GM21367 (cell line): ENCODE results near the gene PTPRN2.
"Not testable (repeated sequence)": the region's sequence is repeated elsewhere in the genome, so short reads cannot be mapped to it uniquely, and the experiment has no call there.

Experiments
- ATAC-seq: cut with Tn5 transposase; IDR thresholded peaks from one replicate; pipeline ENCODE4 v1.9.1; 2021; ENCODE audit not compliant: unreplicated experiment

The PTPRN2 gene

DNA sequence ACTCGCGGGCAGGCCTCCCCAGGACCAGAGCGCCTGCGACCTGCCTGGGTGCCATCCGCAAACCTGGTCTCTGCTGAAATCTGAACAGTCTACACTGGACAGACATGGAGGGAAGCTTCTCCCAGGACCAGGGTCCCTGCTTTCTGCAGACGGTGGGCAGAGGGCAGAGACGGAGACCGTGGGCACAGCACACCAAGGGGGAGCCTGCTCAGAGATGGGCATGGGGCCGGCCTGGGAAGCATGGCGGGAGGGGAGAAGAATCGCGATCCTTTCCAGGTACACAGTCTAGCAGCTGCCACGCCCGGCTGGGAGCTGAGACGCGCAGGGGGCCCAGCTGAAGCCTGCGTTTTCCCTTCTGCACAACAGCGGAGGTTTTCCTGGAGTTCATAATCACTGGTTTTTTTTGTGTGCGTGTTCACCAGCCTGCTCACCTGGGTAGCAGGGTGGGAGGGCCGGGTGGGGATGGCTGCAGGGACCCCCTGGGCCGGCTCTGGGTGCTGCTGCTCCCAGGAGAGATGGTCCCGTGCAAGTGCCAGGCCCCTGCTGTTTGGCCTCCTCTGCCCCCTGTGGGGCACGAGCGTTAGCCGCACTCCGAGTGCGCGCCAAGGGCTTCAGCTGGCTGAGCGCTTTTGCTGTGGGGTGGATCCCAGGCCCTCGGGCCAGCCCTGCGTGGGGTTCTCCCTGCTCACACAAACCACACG, 802.0 kb downstream of the PTPRN2 start:
- ATAC-seq, result no peak

DNA sequence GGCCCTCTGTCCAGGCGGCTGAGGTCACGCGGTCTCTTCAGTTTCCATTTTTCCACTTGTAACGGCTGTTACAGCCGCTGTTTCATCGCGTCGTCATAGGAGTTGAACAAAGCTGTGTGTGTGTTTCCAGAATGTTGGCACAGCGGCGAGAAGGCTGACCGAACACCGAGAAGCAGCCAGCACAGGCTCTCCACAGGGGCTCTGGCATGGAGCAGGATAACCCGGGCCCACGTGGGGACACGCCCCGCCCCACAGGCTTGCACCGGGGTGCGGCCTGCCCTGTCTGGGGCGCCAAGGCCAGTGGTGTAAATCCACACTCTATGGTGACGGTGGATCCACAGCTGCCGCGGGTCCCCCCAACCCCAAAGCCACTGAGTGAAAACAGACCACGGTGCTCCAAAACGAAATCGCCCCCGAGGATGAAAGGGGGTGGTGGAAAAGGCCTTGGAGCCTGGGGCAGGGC, 802.6 kb downstream of the PTPRN2 start:
- ATAC-seq, result no peak

DNA sequence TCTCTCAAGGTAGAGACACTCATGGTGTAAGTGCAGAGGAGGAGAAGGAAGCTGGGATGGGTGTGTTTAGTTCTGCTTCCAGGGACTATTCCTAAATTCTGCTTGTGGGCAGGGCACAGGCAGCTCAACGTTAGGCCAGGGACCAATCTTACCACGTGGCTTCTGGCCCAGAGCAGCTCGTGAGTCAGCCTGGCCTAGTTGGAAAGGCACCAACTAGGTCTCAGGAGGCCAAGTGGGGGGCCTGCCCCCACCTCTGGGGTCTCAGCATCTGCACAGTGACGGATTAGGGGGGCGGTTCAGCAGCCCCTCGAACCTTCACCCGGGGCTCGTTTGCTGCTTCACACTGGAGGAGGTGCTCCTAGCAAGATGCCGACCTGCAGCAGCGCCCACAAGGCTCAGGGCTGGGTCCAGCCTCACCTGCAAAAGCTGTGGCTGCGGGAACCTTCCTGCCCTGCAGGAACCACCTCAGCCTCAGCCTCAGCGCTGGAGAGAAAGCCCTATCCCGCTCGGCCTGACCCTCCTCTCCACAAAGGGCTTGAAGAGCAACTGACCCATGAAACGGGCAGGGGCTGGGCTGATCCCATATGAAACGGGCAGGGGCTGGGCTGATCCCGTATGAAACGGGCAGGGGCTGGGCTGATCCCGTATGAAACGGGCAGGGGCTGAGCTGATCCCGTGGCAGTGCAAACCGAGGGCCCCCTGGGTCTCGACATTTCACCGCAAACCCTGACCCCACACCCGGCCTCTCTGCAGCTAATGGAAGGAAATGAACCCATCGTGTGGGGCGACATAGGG, 803.4 kb downstream of the PTPRN2 start:
- no peak for ATAC-seq

DNA sequence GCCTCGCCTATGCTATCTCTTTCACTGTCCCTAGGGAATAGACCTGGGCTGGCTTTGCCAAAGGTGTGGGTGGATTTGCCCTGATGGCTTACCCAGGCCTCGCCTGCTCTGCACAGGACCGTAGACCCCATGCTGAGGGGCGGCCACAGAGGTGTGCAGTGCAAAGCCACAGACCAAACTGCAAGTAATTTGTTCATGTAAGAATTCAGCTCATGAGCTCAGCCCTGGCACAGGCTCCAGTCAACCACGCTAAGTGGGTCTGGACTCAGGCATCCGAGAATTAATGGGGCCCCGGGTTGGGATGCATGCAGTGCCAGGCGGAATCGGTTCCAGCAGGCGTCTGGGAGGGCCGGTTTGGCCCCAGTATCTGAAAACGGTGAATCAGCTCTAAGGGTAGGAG, 805.6 kb downstream of the PTPRN2 start:
- no peak for ATAC-seq

DNA sequence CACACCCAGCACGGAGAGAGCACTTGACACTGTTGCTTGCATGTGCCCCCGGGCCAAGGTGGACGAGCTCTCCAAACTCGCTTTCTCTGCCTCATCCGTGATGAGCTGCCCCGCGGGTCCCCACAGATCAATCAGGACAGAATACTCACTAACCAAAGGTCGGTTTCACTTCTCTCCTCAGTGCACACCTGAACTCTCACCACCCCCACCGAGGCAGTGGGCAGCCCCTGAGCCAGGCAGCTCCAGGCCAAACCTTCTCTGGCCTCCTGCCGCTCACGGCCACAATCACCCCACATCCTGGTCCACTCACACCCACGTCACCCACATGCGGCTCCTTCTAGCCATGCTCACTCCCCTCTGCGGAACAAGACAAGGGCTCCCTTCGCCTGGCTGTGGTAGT, 806.9 kb downstream of the PTPRN2 start:
- no peak for ATAC-seq

DNA sequence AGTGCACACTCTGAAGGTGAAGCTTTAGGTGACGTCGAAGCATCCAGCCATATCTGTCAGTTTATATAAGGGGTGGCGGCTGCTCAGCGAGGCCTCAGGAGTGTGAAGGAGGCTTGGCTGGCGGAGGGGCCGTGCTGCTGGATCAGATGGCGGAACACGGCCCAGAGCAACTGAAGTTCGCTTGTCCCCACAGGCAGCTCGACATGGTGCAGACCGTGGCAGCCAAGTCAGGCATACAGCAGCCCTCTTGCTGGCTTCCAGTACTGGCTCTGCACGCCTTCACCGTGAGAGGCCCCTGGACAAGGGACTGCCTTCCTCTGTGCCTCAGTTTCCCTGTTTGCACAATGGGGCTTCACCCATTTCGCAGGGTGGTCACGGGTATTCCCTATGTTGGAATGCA, 807.3 kb downstream of the PTPRN2 start:
- ATAC-seq, result no peak

DNA sequence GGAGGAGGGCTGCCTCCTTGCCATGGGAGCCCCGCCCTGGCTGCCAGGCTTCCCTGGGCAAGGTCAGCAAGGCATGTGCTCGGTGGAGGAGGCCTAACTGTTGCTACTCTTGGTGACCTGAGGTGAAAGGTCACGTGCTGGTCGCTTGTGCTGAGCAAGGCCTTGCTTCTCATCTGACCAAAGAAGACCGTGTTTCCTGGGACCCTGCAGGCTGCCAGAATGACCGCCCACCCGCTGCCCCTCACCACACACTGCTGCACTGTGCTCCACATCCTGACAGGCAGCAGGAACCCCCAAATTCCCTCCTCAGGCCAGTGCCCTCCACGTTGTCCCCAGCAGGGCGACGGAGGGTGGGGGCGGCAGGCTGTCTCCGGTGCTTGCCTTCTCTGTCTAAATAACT, 808.4 kb downstream of the PTPRN2 start:
- ATAC-seq, result no peak

DNA sequence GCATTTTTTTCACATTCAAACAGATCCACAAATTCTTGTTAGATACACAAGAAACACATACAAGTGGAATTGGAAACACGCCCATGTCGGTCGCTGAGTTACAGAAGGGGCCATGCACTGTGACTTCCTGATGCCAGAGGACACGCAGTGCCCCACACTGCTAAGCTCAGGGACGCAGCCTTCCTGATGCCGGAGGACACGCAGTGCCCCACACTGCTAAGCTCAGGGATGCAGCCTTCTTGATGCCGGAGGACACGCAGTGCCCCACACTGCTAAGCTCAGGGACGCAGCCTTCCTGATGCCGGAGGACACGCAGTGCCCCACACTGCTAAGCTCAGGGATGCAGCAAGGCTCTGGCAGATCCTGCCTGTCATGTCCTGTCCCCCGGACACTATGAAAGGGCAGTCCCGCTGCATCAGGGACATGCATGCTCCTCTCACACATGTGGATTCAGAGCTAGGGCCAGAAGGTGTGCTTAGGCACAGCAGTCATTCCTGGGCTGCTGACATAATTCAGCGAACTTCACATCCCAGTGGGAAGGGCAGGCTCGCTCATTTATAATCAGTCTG, 810.3 kb downstream of the PTPRN2 start:
- ATAC-seq, result not testable (repeated sequence)

DNA sequence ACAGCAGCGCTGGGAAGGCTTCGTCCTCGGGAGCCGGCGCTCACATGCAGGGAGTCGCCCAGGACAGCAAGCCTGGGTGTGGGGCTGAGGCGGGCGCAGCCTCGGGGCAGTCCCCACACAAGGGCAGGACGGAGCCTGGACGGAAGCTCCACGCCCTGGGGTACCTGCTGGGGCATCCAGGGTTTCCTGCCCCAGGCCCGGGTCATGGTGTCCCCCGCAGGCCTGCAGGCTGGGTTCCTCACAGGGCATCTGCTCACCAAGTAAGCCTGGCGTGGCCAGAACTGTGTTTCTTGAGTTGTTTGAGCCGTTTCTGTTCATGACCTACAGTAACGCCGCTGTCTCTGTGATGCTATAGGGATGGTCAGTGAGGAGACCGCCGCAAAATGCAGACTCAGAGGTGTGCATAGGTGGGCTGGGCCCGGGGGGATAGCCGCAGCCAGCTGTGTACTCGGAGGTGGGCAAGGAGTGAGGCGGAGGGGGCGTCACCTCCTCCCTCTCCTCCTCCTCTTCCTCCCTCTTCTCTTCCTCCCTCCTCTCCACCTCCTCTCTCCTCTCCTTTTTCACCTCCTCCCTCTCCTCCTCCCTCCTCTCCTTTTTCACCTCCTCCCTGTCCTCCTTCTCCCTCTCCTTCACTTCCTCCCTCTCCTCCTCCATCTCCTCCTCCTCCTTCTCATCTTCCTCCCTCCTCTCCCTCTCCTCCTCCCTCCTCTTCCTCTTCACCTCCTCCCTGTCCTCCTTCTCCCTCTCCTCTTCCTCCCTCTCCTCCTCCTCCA, 811.9 kb downstream of the PTPRN2 start:
- ATAC-seq, result no peak

DNA sequence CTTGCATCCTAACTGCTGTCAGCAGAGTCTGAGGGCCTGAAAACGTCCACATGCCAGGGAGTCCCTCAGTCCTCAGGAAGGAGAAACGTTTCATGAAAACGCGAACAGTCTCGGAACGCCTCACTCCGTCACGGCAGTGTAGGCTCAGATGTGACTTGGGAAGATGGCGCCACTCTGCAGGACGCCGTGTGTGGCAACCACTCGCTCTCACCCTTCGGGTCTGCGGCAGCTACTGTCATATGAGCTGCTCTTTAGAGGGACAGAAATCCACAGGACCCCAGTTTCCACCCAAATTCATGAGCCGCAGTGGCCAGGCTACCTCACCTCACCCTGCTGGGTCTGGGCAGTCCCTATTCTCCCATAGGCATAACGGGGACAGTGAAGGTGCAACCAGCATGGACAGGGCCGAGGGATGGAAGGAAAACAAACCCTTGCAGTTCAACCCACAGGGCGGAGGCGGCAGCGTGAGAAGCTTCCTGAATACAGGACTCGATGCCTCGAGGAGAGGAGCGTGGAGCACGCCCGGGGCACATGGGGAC, 812.5 kb downstream of the PTPRN2 start:
- ATAC-seq, result no peak

DNA sequence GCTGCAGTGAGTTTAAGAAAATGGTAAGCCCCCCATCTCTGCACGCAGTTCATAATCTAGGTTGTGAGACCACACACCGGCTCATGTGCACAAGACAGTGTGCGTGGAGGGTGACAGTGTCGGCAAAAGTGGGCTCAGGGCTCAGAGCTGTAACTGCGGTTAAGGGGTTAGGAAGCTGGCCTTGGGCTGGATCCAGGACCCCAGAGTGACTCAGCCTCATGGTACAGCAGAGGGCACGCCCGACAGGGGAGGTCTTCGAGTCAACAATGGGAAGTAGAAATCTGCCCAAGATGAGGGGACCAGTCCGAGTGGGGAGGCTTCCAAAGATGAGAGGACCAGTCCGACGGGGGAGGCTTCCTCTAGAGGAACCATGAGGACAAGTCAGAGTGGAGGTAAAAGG, 813.1 kb downstream of the PTPRN2 start:
- ATAC-seq, result no peak

DNA sequence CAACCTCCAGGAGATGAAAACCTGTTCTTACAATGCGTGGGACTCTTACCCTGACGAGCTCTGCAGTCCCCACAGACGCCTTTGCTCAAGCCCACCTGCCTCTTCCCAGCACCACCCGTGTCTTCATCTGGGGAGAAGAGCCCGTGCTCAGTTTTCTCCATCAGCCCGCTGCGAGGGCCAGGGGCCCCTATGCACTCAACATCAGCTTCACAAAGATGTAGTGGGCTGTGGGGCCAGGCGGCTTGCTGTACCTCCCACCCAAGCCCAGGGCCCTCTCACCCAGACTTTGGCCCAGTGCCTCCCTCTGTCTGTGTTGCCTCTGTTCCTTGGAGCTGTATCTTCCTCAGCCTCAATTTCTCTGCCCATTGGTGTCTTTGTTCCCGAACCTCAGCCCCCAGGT, 814.3 kb downstream of the PTPRN2 start:
- ATAC-seq, result no peak

DNA sequence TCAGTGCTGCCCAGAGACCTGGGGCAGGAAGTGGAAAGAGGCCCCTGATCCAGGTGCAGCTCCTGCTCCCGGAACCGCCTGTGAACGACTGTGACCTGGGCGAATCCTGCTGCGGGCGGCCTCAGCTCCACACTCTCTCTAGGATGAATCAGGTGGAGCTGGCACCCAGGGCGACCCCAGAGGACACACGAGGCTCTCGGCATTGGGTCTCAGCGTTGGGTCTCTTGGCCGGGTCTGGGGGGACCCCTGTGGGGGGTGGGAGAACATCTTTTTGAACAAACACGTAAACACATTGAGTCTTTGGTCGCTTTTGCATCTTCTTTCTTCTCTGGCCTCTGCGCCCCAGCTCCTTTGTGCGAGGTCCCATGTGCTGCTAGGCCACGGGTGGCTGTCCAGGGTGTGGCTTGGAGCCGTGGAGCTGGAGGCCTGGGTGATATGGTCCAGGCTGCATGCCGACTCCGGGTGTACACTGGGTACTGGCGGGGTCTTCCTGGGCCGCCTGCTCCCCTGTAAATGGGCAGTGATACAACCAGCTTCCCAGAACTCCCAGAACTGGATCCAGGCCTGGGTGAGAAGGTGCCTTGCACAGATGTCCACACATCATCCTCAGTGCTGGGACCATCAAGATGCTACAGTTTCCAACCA, 815.0 kb downstream of the PTPRN2 start:
- ATAC-seq, result no peak

DNA sequence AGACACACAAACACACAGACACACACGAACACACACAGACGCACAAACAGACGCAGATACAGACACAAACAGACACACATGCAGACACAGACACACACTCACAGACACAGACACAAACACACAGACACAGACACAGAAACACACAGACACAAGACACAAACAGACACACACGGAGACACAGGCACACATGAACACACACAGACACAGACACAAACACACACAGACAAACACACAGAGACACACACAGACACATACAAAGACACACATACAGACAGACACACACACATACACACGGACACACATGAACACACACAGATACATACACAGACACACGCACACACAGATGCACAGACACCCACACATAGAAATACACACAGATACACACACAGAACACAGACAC, 815.9 kb downstream of the PTPRN2 start:
- ATAC-seq, result no peak

DNA sequence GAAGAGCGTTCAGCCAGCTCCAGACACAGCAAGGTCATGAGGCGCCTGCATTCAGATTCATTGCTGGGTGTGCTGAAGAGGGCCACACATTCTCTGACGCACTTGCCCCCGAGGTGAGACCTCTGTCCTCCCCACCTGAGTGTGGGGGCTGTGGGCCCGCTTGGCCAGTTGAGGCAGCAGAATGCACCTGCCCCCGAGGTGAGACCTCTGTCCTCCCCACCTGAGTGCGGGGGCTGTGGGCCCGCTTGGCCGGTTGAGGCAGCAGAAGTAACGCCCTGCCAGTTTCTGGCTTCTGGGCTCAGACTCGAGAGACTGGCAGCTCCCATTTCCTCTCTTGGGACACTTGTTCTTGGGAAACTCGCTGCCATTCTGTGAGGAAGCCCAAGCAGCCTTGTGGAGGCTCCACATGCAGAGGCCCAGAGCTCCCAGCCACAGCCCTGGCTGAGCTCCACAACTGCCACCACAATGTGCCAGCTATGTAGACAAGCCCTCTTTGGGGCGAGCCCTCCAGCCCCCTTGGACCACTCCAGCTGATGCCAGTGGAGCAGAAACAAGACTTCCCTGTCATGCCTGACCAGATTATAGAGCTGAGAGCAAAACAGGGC, 816.8 kb downstream of the PTPRN2 start:
- ATAC-seq, result no peak

DNA sequence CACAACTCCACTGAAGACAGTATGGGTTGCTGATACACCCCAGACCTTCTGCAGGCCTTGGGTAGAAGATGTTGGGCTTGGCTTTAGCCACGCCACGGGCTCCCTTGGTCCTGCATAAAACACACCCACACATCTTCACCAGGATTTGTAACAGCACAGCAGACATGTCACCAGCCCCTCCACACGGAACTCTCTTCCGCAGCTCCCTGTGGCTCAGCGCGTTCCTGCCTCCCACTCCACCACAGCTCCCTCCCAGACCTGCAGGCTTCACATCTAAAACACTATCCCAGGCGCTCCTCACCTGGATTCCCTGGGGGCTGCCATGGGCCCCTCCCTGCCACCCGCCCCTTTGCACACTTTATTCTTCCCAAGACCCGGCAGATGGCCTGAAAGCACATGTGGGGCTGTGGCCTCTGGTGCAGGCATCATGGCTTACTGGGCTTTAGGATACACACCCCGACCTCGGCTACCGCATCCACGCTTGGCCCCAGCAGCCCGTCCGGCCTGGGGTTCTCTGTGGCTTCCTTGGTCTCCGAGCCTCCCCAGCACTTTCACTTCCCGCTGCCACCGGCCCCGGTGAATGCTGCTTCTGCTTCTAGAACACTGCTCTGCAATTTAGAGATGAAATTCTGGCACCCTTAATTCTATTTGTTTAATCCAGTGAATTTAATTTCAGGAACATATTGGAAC, 818.0 kb downstream of the PTPRN2 start:
- no peak for ATAC-seq

DNA sequence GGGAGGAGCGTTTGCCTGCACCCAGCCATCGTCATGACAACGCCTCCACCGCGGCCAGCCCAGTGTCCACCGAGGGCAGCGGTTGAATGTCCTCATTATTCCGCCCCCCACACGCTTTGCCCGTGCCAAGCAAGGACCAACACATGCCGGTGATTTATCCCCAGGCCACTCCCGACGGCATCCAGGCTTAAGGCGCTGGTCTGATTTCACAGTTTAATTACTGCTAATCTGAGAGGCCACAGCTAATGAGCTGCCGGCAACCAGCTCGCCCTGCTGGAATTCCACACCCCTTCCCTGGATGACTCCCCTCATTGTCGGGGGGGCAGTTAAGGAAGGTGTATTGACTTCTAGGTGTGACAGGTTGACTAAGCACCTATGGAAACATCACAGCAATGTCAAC, 818.5 kb downstream of the PTPRN2 start:
- no peak for ATAC-seq

DNA sequence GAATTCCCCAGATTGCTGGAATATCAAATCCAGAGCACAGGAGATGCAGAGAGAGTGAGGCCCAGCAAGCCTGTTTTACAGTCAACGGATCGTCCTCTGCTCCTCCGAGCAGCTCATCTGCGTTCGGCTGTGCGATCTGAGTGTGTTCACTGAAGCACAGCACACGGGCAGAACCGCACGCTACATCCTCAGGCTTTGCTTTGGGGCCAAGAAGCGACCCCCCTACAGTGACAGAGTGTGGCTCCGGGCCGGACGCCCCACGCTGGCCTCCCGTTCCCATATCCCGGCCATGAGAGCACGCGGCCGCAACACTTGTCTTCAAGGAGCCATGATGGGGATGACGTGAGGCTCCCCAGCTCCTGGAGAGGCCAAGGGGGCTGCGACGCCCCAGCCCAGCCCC, 819.4 kb downstream of the PTPRN2 start:
- ATAC-seq, result no peak

DNA sequence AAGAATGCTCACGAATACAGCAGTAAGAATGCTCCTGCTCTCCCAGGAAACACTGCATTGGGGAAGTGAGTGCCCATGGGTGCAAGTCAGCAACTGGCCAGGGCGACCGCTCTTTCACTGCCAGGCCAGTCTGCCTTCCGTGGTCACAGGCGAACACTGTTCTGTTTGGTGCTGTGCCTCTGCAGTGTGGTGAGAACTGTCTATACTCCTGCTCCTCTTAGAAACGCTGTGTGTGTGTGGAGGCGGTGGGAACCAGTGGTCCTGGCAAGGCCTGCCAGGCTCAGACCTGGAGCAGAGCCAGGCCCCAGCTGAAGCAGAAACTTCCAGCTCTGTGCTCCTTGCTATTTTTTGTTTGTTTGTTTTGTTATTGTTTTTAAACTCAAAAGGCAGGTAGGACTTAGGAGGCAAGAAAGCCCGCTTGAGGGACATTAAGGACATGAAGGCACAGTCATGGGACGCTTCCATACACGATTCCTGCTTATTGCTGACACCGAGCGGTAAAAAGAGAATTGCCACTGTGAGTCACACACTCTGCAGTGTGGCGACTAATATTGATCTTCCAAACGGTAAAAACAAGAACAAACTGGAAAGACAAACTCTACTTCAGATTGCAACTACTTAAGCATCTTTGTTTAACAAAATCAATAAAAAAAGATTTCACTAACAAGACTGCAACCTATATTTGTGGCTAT, 820.0 kb downstream of the PTPRN2 start:
- no peak for ATAC-seq
